DMS153 treated with DMSO at 0.1 percent for 48 hours (cell line): ENCODE measurements around the gene FLNB.

Experiments
- DNase-seq: peaks from one replicate; lab custom pipeline; 2025; ENCODE audit not compliant: unreplicated experiment; lab: John Stamatoyannopoulos, UW

The FLNB gene

DNA sequence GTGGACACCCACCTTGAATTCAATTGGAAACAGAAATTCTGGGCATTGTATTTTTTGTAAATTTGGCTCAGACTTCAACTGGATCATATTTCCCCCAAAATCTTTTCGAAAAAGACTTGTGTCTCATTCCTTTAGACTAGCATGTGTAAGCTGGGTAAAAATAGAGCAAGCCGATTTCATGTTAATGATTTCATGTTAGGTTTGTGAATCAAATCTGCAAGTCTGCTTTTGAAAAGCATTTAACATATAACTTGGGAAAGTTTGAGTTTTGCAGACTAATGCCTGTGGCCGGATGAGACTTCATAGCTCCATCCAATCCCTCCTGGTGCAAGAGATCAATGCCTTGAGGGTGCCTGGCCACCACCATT lies 64.5 kb downstream of the FLNB start:
- no peak for DNase-seq

DNA sequence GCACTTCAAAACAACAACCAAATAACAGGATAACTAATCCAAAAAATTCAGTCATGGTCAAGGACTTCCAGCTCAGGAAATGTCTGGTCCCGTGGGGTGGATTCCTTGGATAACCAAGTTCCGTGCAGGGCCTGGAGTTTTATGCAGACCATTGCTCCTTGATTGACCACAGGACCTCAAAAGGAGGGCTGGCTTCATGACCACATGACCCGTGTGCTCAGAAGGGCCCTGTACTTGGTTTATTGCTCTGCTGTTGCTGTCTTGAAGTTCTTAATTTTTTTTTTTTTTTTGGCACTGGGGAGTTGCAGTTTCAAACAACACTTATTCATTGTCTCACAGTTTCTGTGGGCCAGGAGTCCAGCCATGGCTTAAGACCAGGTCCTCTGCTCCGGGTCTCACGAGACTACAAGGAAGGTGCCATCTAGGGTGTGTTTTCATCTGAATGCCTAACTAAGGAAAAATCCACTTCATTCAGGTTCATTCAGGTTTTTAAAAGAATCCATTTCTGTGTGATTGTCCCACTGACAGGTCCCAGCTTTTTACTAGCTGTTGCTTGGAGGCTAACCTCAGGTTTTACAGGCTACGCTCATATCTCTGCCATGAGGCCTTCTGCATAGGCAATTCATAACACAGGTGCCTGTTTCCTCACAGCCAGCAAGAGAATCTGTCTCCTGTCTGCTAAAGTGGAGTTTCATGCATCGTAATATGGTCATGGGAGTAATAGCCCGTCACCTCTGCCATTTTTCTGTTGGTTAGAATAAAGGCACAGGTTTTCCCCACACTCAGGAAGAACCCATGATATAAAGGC lies 65.3 kb downstream of the FLNB start:
- DNase-seq, result no peak

- no peak for DNase-seq
These were observed 66.0 kb downstream of the FLNB start for GRCh38 chr3:58074116-58074715.

DNA sequence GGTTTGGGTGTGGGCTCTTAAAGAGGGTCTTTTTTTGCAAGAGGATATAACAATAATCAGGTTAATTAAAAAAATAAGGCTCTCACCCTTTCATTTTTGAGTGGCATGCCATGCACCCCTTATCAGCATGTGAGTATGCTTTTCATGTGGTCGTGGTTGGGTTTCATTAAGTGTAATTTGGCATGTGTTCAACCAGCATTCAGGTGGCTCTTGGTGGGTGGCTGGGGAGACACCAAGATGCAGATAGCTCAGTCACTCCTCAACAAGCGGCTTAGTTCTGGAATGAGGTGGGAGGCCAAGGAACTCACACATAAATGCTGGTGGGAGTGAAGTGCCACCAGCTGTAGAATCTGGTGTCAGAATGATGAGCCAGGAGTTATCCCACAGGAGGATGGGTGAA lies 66.8 kb downstream of the FLNB start:
- DNase-seq, result no peak

GRCh38 chr3:58077596-58078285 lies 69.5 kb downstream of the FLNB start:
- no peak for DNase-seq

- DNase-seq, result no peak
These were observed 70.4 kb downstream of the FLNB start for GRCh38 chr3:58078610-58079009.

GRCh38 chr3:58079773-58080172 lies 71.6 kb downstream of the FLNB start:
- no peak for DNase-seq

- no peak for DNase-seq
These were observed 73.8 kb downstream of the FLNB start for GRCh38 chr3:58082047-58082446.

GRCh38 chr3:58084166-58084565 lies 75.9 kb downstream of the FLNB start:
- DNase-seq, result no peak

DNA sequence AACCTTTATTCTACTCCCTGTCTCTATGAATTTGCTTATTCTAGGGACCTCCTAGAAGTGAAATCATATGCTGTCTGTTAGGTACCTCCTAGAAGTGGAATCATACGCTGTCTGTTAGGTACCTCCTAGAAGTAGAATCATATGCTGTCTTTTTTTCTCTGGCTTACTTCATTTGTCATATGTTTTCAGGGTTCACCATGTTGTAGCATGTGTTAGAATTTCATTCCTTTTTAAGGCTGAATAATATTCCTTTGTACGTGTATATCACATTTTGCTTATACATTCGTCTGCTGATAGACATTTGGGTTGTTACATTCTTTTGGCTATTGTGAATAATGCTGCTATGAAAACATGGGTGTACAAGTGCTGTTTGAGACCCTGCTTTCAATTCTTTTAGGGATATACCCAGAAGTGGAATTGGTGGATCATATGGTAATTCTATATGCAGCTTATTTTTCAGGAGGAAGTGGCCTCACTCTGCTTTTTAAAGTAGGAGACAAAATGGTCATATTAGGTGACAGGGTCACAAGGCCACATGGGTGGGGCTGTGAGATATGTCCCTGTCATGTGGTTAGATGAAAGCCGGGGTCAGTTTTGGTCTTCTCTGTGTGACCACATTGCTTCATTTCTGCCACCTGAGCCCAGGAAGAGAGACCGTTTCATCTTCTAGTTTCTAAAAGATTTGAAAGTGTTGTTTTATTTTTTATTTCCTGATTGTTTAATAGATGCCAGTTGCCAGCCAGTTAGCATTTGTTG lies 76.7 kb downstream of the FLNB start:
- no peak for DNase-seq

DNA sequence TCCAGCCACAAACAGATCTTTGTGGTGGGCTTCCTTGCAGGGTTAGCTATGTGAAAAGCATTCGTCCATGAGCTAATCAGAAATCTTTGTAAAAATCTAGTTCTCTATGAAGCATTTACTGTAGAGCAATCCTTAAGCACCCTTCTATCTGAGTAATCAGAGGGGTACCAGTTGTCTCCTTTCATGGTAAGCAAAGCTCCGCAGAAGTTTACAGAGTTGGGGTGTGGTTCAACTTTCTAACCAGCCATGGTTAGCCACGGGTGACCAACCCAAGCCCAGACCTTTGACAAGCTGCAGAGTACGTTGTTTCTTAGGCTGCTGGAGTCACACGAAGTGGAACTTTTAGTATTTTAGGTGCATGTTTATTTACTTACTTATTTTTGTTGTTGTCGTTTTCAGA lies 77.4 kb downstream of the FLNB start:
- DNase-seq, result no peak

GRCh38 chr3:58088501-58088900 lies 80.3 kb downstream of the FLNB start:
- DNase-seq, result no peak

GRCh38 chr3:58090351-58090750 lies 82.1 kb downstream of the FLNB start:
- DNase-seq, result no peak

DNA sequence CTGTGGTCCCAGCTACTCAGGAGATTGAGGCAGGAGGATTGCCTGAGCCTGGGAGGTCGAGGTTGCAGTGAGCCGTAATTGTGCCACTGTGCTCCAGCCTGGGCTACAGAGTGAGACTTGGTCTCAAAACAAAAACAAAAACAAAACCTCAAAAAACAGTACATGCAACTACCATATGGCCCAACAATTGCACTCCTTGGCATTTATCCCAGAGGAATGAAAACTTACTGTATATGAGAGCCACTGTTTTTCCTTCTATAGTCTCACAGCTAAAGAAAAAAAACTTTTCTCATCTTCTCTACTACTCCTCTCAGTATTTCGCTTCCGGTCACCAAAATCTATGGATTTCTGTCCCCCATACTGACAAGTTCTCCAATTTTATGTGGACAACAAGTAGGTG lies 84.3 kb downstream of the FLNB start:
- no peak for DNase-seq

- DNase-seq, result no peak
These were observed 85.5 kb downstream of the FLNB start for GRCh38 chr3:58093574-58094195.

GRCh38 chr3:58094657-58095056 lies 86.4 kb downstream of the FLNB start:
- no peak for DNase-seq

DNA sequence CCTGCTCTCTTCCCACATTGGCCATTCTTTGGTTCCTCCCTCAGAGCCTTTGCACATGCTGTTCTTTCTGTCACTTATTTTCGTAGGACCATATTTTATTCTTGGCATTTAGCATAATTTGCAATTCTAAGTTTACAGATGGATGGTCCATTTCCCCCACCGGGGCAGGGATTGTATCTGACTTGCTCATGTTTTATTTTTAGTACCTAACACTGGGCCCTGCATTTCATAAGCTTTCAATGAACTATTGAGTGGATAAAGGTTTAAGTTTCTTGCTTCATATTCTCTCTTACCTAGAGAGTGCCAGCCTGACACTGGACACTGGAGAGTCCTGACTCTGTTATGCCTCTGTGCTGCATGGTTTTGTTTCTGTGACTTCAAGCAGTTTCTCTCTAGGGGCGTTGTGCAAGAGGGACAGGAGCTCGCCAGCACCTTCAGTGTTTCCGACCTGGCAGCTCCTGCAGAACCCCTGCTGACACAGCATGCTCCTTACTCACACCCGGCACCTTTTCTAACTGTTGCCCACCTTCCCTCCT lies 87.4 kb downstream of the FLNB start:
- no peak for DNase-seq

DNA sequence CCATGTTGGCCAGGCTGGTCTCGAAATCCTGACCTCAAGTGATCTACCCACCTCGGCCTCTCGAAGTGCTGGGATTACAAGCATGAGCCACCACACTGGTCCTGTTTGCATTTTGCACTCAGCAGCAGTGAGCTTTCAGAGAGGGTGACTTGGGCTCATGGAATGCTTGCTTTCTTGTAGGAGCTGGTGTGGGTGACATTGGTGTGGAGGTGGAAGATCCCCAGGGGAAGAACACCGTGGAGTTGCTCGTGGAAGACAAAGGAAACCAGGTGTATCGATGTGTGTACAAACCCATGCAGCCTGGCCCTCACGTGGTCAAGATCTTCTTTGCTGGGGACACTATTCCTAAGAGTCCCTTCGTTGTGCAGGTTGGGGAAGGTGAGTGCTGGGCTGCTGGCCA lies 90.3 kb downstream of the FLNB start:
- DNase-seq, result no peak

- DNase-seq, result no peak
These were observed 91.6 kb downstream of the FLNB start for GRCh38 chr3:58099865-58100264.

GRCh38 chr3:58101499-58102389 lies 93.5 kb downstream of the FLNB start:
- no peak for DNase-seq
